Kidney (tissue), 14 donors: Measurements from ENCODE around the gene TNRC6A. TPM values are rescaled to one million over a fixed set of nuclear protein-coding genes. Genes with fewer than 3 reads are reported as not detected.
A peak's percentile ranks its signal among the peaks of the same experiment; 100 is the strongest.
"Not testable (repeated sequence)": the region's sequence is repeated elsewhere in the genome, so short reads cannot be mapped to it uniquely, and the experiment has no call there.

Experiments used
- DNase-seq, 5 donors: peaks; one replicate each; pipeline ENCODE4 v3.0.0-alpha.2; 2013 to 2020
- FAIRE-seq: peaks from 2 replicates; lab custom pipeline; 2012; peaks lifted over from hg19 to GRCh38; lab: Jason Lieb, UNC
- H3K27ac ChIP-seq, 2 donors: one replicate each; pipeline ENCODE4 v1.7.0; 2013; ENCODE audit warnings: low read depth in 2 of 2, low read length in 2 of 2, inconsistent platforms in 1 of 2
- H3K27me3 ChIP-seq: one replicate; pipeline ENCODE4 v1.7.1; 2013; ENCODE audit warnings: low read length, inconsistent platforms; ENCODE audit not compliant: control insufficient read depth, insufficient read depth
- H3K36me3 ChIP-seq, 3 donors: one replicate each; pipeline versions ENCODE4 v1.7.0 to v1.7.1; 2013; ENCODE audit warnings: low read length in 3 of 3, control low read depth in 1 of 3, inconsistent platforms in 1 of 3; ENCODE audit not compliant: insufficient read depth in 3 of 3, control insufficient read depth in 2 of 3
- H3K4me1 ChIP-seq, 3 donors: one replicate each; pipeline versions ENCODE4 v1.7.0 to v1.7.1; 2013; ENCODE audit warnings: low read length in 3 of 3, inconsistent platforms in 1 of 3, low read depth in 1 of 3; ENCODE audit not compliant: control insufficient read depth in 2 of 3, insufficient read depth in 2 of 3
- H3K4me3 ChIP-seq, 3 donors: one replicate each; pipeline versions ENCODE4 v1.7.0 to v1.8.1; 2013; ENCODE audit warnings: low read length in 3 of 3, control low read depth in 1 of 3, inconsistent platforms in 1 of 3
- H3K9ac ChIP-seq, 3 donors: one replicate each; pipeline versions ENCODE4 v1.7.0 to v1.7.1; 2013; ENCODE audit warnings: low read length in 3 of 3, control low read depth in 1 of 3, inconsistent platforms in 1 of 3
- H3K9me3 ChIP-seq, 3 donors: one replicate each; pipeline versions ENCODE4 v1.7.0 to v1.7.1; 2013; ENCODE audit warnings: low read length in 3 of 3, control low read depth in 1 of 3, inconsistent platforms in 1 of 3; ENCODE audit not compliant: control insufficient read depth in 2 of 3, insufficient read depth in 1 of 3
- intact Hi-C: fragments of 100-400 bp; cut with DNase I; formaldehyde crosslinking; loops from one replicate; pipeline ENCODE4 v1.11.1; 2022
- polyA plus RNA-seq: library from polyadenylated mRNA; stranded (reverse); fragments of 350-450 nt; fragmentation: Illumina TruSeq; extraction: RNeasy Lipid Tissue Mini Kit (QIAGEN cat#74804); gene quantifications from one replicate; pipeline ENCODE4 v1.2.3, GENCODE V29; 2014; ENCODE audit warnings: low read depth, low replicate concordance; ENCODE audit not compliant: insufficient read depth
- total RNA-seq: library from RNA; stranded (reverse); fragmentation: NEBNext Ultra II Directional; extraction: Animal tissue kit (Norgen Biotek cat#: 25700); gene quantifications from one replicate; pipeline ENCODE4 v1.2.1, GENCODE V29; 2021
- TF ChIP-seq, protein P1 (sequence below): IDR thresholded peaks from 3 replicates; pipeline ENCODE4 v1.5.1; 2012; ENCODE audit warnings: mild to moderate bottlenecking, moderate library complexity, borderline replicate concordance; ENCODE audit not compliant: insufficient read depth; ENCODE audit errors: extremely low read depth
- donor health status: control.
- donor health status: control.
- donor health status: control.
- donor health status: control.
- donor health status: control.
- donor health status: DM: yes; HTN: yes; CAD: no.
- donor health status: Normal renal cell carcinoma (clear cell type).

Gene TNRC6A
- total and polyA plus RNA-seq, 2 donors from 2014 or later = 8.0 to 61.9 TPM

DNA sequence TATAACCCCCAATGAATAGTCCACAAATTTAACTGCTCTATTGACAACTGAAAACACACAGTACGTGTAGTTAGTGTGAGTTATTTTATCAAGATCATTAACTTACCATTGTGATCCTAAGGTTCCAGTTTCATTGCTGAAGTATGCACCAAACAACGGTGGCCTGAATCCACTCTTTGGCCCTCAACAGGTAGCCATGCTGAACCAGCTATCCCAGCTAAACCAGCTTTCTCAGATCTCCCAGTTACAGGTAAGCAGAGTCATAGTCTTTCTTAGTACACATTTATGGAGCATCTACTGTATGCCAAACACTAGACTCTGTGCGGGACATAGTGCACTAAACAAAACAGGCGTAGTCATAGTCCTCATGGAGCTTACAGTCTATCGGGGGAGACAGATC is 76.0 kb downstream of the TNRC6A start:
- H3K27ac ChIP-seq = no peak overlapping the region
- no peaks in the 10 kb centered on the region for H3K9me3 ChIP-seq
- no peaks in the 10 kb centered on the region for H3K27me3 ChIP-seq
- H3K4me1 ChIP-seq = no peaks in the 10 kb centered on the region
- no peak for DNase-seq
- no peak for FAIRE-seq
- intact Hi-C loops = no loop called here
- peaks cover 19 to 83% (median 57%) of the 10 kb centered on the region in 3 donors for H3K36me3 ChIP-seq
- no peak overlapping the region for H3K4me3 ChIP-seq
- H3K9ac ChIP-seq = no peak overlapping the region
- TF ChIP-seq, protein P1, sequence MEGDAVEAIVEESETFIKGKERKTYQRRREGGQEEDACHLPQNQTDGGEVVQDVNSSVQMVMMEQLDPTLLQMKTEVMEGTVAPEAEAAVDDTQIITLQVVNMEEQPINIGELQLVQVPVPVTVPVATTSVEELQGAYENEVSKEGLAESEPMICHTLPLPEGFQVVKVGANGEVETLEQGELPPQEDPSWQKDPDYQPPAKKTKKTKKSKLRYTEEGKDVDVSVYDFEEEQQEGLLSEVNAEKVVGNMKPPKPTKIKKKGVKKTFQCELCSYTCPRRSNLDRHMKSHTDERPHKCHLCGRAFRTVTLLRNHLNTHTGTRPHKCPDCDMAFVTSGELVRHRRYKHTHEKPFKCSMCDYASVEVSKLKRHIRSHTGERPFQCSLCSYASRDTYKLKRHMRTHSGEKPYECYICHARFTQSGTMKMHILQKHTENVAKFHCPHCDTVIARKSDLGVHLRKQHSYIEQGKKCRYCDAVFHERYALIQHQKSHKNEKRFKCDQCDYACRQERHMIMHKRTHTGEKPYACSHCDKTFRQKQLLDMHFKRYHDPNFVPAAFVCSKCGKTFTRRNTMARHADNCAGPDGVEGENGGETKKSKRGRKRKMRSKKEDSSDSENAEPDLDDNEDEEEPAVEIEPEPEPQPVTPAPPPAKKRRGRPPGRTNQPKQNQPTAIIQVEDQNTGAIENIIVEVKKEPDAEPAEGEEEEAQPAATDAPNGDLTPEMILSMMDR = no peak

GRCh38 chr16:24807301-24807700 is 77.8 kb downstream of the TNRC6A start:
- Histone ChIP-seq H3K4me3 (no peak overlapping the region), H3K27me3 (no peaks in the 10 kb centered on the region), H3K36me3 (peaks cover 16 to 83% (median 60%) of the 10 kb centered on the region in 3 donors), H3K9ac (no peak overlapping the region), H3K4me1 (peaks cover 0 to 2% (median 1%) of the 10 kb centered on the region in 3 donors), H3K27ac (no peak overlapping the region), H3K9me3 (no peaks in the 10 kb centered on the region)
- no peak for FAIRE-seq
- TF ChIP-seq, protein P1 = no peak
- intact Hi-C loops = no loop called here
- DNase-seq = peak in 2 of 5 donors; percentile 25 to 33

DNA sequence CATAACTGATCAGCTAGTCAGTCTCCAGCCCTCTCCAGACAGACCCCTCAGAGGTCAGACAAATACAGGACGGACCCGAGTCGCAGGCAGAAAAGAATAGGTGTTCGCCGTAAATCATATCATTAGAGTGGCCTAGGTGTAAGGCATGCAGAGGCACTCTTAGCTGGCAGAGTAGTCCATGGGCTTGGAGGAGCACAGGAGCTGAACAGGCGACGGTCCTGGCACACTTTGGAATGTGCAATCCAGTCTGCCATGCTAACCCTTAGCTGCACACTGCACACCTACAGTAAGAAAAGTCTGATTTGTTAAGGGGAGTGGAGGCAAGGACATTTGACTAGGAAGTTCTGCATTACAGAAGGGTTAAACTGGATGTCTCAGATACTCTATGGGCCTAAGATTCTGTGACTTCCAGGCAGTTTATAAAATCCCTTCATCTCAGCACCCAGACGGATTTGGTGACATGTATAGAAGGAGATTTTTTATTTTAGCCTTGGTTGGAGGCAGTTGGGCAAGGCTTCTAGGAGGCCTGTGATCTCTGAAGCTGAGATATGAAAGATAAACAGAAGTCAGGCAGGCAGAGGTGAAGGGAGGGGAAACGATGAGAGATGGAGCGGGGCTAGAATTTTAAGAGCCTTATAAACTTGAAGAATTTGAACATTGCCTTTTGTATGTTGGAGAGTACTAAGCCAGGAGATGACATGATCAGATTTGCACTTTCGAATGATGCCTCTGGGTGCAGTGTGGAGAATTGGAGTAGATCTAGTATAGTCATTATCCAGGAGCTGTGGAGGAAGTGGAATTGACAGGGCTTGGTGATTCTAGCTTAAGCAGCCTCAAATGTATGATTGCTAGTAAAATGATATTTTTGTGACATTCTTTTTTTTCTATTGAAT is 81.7 kb downstream of the TNRC6A start:
- H3K9ac ChIP-seq = no peak overlapping the region
- no peak overlapping the region for H3K4me3 ChIP-seq
- FAIRE-seq = no peak
- peaks cover 0 to 5% (median 5%) of the 10 kb centered on the region in 3 donors for H3K4me1 ChIP-seq
- H3K27me3 ChIP-seq = no peaks in the 10 kb centered on the region
- peaks cover 17 to 73% (median 55%) of the 10 kb centered on the region in 3 donors for H3K36me3 ChIP-seq
- intact Hi-C loops = loop anchor here (10.0 kb wide), 1 partner anchor 266 kb away; no protein-coding TSS in a partner anchor
- no peaks in the 10 kb centered on the region for H3K9me3 ChIP-seq
- H3K27ac ChIP-seq = no peak overlapping the region
- TF ChIP-seq, protein P1 = no peak
- peak in 1 of 5 donors; percentile 8 for DNase-seq

DNA sequence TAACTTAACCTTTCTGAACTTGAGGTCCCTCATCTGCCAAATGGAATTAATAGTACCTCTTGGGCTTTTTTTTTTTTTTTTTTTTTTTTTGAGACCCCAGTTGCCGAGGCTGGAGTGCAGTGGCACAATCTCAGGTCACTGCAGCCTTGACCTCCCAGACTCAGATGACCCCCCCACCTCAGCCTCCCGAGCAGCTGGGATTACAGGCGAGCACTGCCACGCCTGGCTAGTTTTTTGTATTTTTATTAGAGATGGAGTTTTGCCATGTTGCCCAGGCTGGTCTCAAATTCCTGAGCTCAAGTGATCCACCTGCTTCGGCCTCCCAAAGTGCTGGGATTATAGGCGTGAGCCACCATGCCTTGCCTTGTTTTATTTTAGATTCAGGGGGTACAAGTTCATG is 83.4 kb downstream of the TNRC6A start:
- not testable (repeated sequence) for FAIRE-seq, H3K27ac ChIP-seq, H3K4me1 ChIP-seq, H3K27me3 ChIP-seq, H3K9me3 ChIP-seq, H3K4me3 ChIP-seq, DNase-seq, H3K9ac ChIP-seq
- intact Hi-C loops = loop anchor here (10.0 kb wide), 1 partner anchor 268 kb away; no protein-coding TSS in a partner anchor
- peaks cover 20 to 64% (median 57%) of the 10 kb centered on the region in 3 donors for H3K36me3 ChIP-seq
